ENCODE measurements around the gene GGNBP2.
"Not testable (repeated sequence)": the region's sequence is repeated elsewhere in the genome, so short reads cannot be mapped to it uniquely, and the experiment has no call there.

The GGNBP2 gene

DNA sequence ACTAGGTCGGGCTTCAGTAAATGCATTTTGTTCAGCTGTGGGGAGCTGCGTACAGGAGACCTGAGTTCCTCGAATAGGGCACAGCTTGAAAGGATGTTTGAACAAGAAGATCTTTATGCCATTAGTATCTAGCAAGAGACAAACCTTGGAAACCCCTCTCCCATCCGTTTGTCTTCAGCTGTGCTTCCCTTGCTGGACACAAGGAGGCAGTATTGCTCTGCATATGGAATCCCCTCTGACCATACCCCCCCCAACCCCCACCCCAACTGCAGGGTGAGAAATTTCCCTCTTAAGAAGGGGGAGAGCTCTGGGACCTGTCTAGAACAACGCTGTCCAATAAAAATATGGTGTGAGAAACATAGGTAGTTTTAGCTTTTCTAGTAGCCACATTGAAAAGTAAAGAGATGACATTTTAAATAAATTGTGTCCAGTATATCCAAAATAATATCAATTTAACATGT, 58.2 kb downstream of the GGNBP2 start:
- DNase-seq, result peak; percentile 58

DNA sequence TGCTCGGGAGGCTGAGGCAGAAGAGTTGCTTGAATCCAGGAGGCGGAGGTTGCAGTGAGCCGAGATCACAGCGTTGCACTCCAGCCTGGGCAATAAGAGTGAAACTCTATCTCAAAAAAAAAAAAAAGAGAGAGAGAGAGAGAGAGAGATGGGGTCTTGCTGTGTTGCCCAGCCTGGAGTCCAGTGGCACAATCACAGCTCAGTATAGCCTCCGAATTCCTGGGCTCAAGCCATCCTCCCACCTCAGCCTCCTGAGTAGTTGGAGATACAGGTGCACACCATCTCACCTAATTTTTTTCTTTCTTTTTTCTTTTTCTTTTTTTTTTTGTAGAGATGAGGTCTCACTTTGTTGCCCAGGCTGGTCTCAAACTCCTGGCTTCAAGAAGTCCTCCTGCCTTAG, 60.3 kb downstream of the GGNBP2 start:
- DNase-seq, result not testable (repeated sequence)

DNA sequence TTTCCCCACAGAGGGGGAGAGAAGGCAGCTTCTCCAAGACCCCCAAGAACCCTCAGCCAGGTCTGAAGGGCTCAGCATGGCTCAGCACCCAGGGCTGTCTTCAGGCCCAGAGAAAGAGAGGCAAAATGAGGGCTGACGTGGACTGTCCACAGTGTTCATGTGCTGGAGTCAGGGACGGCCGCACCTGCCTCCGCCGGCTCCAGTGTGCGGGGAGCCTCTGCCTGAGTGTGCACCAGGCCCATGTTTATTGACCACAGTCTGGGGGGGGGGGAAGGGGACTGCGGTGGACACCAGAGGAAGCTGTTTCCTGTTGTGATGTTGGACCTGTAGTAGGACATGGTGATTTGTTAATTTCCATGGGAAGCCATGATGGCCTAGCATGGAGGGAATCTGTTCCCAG, 63.6 kb downstream of the GGNBP2 start:
- DNase-seq, result no peak

DNA sequence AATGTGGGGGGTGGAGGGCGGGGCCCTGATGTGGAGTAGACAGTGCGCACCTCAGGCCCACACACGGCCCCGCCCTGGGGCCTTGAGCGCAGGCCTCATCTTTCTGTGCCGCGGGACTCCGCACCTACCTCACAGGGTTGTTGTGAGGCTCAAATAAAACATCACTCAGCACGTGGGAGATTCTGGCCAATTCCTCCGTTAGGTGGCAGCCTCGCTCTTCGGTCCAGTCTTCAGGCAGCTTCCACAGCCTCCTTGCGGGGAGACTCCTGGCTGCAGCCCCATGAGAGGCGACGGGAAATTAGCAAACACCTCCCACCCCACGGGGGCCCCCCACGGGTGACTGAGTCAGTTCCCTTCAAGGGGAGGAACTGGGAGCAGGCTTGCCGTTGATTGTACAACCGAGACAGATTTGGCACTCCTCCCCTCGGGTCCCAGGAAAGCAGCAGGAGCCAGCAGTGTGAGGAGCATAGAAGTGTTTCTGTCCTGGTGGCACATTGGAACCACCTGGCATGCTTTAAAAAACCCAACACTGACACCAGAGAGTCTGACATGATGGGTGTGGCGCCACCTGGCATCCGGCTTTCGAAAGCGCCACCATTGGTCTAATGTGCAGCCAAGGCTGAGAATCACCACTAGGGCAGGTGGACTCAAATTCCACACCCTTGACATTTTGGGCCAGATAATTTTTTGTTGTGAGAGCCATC, 64.2 kb downstream of the GGNBP2 start:
- DNase-seq, result peak; percentile 32

DNA sequence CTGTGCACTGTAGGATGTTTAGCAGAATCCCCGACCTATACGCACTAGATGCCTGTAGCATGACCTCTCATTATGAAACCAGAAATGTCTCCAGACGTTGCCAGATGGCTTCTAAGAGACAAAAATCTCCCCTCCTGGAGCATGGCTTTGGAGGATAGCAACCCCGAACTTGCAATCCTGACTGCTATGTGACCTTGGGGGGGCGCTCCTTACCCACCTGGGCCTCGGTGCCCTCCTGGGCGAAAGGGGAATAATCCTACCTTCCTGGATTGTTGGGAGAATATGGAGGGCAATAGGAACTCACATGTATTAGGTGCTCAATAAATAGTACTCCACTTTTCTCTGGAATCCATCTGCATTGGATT, 64.8 kb downstream of the GGNBP2 start:
- no peak for DNase-seq

DNA sequence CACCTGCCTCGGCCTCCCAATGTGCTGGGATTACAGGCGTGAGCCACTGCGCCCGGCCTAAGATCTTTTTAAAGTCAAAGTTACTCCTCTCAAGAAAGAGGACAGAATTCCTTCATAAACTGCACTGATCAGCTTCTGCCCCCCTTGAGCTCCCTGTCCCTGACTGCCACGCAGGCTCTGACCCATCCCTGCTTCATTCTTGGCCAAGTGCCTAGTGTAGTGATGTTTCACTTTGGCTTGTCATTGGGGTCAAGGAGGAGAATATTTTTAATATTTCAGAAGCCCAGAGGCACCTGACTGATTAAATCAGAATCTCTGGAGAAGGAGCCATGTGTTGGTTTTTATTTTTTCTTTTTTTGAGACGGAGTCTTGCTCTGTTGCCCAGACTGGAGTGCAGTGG, 65.8 kb downstream of the GGNBP2 start:
- DNase-seq, result peak; percentile 26

DNA sequence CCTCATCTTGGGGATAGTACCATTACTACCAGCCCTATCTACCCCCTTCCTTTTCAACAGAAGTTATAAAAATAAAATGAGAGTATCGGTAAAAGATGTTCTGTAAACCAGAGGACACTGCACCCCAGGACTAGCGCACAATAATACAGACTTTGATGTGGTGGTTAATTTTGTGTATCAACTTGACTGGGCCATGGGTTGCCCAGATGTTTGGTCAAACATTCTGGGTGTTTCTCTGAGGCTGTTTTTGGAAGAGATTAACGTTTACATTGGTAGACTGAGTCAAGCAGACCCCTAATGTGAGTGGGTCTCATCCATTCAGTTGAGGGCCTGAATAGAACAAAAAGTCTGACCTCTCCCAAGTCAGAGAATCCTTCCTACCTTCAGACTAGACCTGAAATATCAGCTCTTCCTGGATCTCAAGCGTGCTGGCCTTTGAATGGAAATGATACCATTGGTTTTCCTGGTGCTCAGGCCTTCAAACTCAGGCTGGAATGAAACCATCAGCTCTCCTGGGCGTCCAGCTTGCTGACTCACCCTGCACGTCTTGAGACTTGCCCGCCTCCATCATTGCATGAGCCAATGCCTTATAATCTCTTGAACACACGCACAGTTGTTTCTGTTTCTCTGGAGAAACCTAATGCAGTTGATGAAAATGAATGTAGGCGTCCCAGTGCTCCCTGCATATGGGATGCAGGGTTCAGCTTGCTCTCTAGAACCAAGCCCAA, 66.8 kb downstream of the GGNBP2 start:
- DNase-seq, result peak; percentile 74

DNA sequence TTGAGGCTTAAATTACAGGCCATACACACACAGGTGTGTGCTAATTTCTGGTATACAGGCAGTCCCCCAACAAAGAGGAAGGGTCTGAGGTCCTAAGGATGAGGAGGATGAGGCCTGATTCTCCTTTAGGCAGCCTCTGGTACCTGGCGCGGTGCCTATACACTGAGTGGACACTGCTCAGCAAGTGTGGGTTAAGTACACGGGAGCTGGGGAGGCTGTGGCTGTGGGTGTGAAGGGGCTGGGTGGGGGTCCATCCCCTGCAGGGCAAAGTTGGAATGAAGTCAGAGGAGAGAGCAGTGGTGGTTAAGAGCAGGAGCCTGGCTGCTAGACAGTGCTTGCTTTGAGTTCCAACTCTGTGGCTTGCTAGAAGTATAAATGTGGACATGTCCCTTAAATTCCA, 67.6 kb downstream of the GGNBP2 start:
- no peak for DNase-seq

DNA sequence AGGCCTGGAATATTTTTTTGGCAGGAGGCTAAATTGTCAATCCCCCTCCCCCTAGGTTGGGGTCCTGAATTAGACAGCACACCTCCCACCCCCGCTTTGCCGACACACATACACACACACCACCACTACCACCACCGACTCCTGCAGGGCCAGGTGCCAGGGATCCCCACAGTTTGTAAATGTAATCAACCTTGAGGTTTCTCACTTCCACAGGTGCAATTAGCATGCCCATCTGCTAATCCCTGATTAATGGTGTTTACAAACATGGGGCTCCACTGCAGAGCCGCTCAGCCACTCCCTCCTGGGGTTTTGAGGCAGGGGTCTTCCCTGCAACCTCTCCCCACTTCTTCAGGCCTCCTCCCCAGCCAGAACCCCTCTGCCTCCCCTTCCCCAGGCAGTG, 68.4 kb downstream of the GGNBP2 start:
- DNase-seq, result no peak

DNA sequence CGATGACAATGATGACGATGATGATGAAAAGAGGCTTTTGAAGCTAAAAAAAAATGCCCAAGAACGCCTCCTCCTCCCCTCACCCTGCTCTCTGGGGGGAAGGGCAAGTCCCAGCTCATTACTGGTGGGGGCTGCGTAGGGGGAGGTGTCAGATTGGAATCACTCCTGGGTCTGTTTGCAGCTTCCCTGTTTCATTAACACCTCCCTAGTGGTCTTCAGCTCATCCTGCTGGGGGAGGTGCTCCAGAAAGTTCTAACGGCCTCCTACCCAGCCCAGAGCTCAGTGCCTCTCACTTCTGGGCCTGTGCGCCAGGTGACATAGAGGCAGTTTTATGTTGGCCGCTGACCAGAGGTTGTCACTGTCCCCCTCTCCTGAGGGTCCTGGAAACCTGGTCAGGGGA, 69.4 kb downstream of the GGNBP2 start:
- DNase-seq, result no peak

DNA sequence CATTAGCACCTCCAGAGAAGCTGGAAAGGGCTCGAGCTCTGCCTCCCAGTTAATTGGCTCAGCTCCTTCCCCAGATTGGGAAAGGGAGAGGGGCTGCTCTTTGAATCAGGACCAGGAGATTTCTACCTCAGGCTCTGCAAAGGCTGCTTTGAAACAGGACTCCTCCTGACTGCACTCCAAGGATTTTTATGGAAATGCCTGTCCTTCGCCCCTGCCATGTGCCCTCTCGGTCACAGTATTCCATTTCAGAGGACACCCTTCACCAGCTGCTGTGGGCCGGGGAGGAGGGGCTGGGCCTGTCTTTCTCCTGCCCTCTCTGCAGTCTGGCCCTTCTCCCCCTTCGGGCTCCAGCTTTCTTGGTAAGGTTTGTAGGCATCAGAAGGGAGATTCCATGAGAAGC, 70.2 kb downstream of the GGNBP2 start:
- DNase-seq, result no peak

DNA sequence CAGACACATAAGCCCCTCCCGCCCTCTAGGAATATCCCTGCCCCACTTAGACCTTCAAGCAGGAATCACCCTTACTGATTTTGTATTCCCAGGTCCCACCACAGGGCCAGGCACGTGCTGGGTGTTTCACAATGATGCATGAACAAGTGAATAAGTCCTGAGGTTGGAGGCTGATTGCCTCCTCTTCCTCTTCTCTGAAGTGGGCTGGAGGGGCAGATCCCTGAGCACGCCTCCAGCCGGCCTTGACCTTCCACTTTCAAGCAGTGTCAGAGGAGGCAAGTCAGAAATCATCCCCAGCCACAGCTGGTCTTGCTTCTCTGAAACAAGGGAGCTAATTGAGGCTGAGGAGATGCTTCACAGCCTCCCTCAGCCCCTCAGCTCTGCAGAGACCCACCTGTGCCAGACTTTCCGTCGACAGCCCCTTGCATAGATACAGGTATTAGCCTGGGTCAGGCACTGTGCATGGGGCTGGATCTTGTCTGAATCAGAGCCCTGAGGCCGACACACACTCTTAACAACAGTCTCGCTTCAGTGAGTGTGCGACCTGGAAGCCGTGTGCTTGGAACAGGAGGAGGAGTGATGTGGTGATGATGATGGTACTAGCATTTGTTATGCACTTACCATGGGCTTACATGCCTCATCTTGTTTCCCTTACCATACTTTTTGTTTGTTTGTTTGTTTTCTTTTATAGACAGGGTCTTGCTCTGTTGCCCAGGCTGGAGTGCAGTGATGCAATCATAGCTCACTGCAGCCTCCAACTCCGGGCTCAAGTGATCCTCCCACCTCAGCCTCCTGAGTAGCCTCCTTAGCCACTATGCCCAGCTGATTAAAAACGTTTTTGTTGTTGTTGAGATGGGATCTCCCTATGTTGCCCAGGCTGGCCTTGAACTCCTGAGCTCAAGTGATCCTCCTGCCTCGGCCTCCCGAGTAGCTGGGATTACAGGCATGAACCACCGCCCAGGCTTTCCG, 71.6 kb downstream of the GGNBP2 start:
- no peak for DNase-seq

DNA sequence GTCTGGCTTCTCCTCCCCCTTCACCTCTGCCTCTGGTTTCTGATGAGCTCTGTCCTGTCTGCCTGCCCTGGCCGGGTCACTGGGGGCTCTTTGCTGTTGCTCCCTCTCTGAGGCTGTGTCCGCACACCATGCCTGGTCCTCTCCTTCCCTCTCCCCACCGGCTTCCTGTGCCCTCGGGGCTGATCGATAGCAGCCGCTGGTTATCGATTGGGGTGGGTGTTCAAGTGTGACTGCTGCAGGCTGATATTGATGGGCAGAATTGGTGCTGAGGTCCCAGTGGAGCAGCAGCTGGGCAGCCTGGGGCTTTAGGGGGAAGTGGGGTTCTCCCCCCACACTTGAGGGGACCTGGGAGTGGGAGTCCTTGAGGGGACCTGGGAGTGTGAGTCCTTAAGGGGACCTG, 73.1 kb downstream of the GGNBP2 start:
- DNase-seq, result no peak

DNA sequence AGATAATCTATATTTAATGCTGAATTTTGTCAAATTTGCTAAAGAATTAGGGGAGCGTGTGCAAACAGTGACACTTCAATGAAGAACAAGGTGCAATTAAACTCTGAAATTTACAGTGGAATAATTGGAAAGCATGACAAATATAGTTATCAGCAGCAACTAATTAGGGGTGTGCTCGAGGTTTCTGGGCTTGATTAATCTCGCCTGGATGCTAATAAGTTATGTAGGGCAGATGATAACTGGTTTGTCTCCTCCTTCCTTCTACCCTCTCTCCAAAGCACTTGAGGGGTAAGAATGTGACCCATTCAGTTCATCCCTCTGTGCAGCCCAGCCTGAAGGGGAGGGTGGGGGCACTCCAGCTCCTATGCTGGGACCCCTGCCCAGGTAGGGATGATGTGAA, 78.6 kb downstream of the GGNBP2 start:
- DNase-seq, result no peak

DNA sequence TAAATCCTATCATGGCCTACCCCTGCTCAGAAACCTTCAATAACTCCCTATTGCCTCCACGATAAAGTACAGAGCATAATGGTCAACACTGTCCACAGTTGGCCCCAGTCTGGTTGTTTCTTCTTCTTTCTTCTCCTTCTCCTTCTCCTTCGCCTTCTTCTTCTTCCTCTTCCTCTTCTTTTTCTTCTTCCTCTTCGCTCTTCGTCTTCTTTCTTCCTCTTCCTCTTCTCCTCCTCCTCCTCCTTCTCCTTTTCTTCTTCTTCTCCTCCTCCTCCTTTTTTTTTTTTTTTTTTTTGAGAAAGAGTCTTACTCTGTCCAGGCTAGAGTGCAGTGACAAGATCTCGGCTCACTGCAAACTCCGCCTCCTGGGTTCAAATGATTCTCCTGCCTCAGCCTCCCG, 80.5 kb downstream of the GGNBP2 start:
- DNase-seq, result no peak

DNA sequence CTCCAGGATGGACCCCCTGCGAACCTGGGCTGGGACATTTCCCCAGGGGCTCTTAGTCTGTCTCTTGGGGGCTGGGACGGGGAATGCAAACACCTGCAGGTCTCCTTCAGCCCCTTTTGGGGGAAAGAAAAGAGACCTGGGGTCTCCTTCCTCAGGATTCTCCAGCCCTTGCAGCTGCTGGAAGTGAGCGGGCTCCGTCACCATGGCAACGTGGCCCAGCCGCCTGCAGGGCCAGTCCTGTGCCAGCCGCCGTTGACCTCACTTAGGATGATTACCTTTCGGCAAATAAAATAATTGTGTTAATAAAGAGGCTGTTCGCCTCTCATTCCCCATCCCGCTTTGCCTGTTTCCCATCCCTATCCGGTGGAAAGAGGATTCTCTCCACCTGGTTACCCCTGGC, 82.4 kb downstream of the GGNBP2 start:
- DNase-seq, result no peak

DNA sequence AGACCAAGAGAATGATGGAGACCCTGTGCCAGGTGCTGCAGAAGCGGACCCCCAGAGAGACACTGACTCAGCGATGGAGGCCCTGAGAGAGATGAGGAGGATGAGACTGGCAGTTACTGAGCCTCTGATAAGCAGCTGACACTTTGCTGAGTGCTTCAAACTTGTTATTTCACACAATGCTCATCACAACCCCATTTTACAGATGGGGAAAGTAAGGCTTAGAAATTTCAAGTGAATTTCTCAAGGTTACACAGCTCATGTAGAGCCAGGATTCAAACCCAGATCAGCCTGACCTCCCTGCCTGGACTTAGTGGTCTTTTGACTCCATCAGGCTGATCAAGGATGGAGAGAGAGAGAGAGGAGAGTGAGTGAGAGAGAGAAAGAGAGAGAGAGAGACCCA, 83.9 kb downstream of the GGNBP2 start:
- DNase-seq, result no peak

DNA sequence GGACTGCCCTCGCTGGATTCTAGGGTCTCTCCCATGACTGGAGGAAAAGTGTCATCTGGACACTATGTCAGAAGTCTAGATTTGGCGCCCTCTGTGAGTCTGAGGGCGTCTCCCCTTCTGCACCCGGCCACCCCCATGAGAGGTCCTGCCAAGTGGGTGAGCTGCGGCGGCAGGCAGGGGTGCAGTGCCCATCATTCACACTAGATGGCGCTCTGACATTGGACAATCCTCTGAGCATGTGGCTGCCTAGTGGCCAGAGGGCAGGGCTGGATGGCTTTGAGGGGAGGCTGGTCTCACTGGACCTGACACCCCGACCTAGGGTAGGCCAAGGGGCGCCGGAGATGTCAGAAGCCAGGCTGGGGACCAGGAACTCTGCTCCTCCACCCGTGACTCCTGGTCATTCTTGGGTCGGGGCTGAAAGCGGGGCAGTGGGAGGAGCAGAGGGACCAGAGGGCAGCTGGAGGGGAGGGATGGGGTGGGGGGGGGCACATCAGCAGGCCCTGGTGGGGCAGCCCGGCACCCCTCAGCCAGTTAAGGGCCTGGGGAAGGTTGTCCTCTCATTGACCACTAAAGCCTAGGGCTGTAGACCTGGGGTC, 84.6 kb downstream of the GGNBP2 start:
- peak; percentile 47 for DNase-seq

DNA sequence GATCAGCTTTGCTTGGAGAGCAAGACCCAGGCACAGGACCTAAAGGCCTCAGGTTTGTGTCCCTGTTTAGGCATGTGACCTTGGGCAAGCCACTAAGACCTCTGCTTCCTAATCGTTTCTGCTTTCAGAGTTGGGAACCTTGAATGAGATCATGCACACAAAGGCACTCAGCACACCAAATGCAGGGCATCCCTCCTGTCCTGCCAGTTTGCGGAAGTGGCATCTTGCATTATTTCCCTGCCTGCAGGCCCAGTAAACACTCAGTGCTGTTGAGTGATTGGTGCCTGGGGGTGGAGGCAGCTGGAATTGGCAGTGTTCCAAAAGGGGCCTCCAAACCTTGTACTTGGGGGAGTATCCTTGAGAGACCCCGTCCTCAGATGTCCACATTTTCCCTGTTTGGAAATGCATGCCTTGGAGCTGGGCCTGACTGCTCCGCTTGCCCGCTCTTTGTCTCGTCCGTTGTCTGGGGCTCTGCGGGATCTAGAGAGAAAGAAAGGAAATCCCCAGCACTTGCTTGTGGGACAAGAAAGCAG, 85.3 kb downstream of the GGNBP2 start:
- DNase-seq, result no peak

DNA sequence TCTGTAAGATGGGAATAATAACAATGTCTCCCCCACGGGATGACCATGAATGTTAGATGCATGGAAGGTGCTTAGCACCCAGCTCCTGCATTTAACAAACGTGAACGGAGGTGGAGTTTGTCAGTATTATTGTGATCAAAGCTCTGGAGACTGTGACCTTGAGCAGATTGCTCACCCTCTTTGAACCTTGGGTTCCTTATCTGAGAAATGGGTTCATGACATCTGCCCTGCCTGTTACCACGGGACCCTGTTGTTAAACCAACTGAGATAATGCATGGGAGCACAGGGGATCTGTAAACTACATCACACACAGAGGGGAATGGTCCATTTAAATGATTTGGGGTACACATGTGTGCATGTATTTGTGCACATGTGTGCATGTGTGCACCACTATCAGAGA, 86.3 kb downstream of the GGNBP2 start:
- no peak for DNase-seq

DNA sequence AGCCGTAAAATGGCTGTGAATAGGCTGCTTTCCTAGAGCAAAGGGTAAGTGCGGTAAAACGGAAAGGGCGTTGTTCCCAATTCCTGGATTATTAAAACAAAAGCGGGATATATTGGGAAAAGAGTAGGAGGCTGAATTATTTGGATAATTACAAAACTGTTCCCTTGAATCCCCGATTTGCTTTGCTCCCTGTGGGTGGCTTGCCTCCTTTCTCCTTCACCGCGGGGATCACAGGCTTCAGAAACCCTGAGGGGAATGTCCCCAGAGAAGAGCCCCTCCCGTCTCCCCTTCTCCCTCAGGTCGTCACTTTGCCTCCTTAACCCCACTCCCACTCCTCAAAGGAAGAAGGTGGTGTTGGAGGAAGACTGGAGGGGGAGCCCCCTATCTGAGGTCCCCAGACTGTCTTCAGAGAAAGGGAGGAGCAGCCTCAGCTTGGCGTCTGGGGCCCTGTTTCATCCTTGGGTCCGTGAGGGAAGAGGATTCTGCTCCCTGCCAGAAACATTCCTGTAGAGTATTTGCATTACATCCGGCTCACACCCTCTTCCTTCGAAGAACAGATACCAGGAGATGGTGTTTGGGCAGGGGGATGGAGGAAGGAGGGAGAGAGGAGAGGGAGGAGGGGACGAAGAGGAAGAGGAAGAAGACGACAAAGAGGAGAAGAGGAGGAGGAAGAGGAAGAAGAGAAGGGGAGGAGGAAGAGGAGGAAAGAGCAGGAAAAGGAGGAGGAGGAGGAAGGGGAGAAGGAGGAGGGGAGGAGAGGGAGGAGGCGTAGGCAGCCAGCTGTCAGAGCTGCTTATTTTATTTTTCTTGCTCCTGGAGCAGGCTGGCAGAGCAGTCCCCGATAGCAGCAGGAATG, 88.4 kb downstream of the GGNBP2 start:
- no peak for DNase-seq
